ENCODE results near the gene ETFB.

Gene ETFB

DNA sequence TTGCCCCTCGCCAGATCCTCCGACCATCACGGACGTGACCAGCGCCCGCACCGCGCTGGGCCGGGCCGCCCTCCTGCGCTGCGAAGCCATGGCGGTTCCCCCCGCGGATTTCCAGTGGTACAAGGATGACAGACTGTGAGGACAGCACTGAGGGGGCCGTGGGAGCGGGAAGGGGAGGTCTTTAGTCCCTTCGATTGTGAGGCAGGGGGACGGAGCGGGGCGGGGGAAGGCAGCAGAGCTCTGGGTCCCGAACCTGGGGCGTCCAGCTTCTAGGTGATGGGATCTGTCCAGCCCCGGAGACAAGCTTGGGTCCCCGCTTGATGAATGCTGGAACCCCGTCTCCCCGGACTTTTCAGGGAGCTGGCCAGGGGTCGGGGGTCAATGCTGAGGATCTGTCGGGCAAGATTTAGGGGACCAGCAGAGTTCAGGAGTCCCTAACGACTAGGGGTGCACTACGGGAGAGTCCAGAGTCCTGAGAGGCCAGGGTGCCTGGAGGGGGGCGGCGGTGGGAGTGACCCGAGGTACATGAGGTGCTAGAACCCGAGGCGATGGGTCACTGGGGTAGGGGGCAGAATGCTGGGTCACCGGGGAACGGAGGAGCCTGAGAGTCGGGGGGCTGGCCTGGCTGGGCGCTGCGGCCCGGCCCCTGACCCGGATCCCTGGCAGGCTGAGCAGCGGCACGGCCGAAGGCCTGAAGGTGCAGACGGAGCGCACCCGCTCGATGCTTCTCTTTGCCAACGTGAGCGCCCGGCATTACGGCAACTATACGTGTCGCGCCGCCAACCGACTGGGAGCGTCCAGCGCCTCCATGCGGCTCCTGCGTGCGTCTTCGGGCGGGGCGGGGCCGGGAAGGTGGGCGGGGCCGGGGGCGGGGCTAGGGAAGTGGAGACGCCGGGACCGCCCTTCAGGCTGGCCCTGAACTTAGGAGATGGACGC, 38.9 kb downstream of the ETFB start:
- DNase-seq = peak in 4 of 5 experiments; percentile 24 to 90 (median 40)

DNA sequence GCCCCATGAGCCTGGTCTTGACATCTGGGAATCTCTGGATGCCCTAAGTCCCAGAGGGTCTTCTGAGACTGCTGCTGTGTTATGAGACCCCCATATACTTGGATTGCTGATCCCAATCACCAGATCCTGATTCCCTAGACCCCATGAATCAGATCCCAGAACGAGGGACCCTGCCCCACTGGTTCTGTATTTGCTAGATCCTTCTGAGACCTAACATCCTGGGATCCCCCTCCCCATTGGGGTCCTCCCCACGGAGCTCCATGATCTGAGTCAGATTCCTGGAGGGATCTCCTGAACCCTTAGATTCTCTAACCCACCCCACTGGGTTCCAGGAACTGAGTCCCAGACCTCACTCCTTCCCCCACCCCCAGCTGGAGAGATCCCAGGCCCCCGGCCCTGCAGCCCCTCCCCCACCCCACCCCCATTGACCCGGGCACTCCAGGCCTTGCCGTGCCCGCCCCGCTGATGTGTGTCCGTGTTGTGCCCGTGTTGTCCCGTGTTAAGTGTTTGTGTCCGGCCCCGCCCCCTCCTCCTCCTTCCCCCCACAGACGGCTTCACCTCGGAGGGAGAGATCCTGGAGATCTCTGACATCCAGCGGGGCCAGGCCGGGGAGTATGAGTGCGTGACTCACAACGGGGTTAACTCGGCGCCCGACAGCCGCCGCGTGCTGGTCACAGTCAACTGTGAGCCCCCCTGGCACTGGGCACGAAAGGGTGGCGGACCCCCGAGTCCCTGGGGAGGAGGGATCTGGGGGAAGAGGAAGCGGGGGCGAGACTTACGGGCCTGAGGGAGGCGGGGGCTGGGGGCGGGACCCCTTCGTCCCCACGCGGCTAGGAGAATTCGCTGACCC, 39.7 kb downstream of the ETFB start:
- no peak for DNase-seq

DNA sequence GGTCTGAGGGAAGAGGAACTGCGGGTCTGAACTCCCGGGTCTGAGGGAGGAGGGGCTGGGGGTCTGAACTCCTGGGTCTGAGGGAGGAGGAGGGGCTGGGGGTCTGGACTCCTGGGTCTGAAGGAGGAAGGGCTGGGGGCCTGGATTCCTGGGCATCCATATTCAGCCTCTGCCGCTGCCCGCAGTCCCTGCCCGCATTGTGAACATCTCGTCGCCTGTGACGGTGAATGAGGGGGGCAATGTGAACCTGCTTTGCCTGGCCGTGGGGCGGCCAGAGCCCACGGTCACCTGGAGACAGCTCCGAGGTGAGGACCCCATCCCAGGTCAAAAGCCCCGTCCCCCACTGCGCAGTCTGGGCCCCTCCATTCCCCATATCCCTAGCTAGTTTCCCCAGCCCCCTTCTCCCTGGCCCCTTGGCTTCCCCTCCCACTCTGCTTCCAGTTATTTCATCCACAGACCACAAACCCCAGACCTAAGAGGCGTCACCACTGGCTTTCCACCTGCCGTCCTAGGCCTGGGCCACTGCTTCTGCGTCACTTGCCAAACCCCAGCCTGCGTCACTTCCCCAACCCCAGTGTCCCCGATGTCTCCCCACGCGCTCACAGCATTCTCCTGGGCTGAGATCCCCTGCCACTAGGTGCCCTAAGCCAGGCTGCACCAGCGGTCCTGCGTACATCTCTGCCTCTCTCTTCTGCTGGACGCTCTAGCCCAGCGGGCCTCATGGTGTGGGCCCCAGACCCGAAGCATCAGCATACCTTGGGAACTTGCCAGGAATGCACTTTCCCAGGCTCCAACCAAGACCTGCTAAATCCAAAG, 40.8 kb downstream of the ETFB start:
- DNase-seq = peak in 1 of 5 experiments; percentile 82

DNA sequence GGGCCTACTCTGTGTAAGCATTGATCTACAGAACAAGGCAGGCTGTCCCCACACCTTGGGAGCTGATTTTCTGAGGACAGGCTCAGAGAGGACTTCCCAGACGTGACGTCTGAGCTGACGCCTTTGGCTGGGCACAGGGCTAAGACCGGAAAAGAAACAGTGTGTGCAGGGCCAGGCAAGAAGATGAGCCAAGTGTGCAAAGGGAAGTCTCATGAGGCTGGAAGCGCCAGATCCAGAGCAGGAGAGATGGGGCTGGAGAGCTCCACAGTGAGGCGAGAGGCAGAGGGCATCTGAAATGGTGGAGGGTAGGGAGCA, 42.1 kb downstream of the ETFB start:
- DNase-seq = no peak

DNA sequence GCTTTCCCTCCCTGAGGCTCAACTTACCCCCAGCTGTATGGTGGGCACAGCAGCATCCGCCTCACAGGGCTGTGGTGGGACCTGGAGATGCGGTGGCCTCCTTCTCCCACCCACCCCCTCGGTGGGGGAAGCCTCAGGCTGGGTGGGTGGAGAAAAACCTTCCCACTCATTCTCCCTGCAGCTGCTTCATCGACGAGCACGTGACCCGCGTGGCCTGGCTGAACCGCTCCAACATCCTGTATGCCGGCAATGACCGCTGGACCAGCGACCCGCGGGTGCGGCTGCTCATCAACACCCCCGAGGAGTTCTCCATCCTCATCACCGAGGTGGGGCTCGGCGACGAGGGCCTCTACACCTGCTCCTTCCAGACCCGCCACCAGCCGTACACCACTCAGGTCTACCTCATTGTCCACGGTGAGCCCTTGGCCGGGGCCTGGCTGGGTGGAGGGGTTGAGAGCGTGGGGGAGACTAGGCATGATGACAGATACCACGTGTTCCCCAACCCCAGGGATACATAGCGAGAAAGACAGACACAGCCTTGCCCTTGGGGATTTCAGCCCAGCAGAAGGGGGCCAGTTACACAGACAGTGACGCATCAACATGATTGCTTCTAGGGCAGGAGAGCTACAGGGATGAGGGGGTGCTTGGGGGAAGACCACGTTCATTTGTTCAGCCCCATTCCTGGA, 42.6 kb downstream of the ETFB start:
- DNase-seq = no peak

DNA sequence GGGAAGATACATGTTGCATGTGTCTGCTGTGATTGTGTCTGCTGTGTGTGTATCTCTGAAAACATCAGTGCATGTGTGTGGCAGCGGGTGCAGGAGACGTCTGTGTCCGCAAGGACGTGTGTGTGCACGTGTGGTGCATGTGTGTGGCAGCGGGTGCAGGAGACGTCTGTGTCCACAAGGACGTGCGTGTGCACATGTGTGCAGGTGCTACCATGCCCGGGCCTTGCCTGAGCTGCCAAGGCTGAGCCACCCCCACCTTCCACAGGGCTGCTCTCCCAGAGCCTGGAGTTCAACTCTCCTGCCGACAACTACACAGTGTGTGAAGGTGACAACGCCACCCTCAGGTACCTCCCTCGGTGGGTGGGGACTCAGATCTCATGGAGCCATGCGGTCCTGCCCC, 44.4 kb downstream of the ETFB start:
- DNase-seq = no peak

DNA sequence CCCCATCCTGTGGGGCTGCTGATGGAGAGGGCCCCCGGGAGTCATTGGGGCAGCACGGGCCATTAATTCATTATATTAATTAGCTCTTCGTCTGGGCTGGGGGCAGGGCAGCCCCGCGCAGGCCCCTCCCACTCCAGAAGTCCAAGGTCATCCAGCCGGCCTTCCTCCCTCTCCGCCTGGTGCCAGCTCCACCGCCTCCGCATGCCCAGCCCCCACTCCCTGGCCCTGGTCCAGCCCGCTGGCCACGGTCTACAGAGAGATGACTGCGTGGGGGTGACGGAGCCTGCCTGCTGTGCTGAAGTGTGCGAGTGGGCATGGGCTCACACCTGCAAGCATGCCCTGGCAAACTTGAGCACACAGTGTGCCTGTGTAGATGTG, 45.9 kb downstream of the ETFB start:
- DNase-seq = no peak

DNA sequence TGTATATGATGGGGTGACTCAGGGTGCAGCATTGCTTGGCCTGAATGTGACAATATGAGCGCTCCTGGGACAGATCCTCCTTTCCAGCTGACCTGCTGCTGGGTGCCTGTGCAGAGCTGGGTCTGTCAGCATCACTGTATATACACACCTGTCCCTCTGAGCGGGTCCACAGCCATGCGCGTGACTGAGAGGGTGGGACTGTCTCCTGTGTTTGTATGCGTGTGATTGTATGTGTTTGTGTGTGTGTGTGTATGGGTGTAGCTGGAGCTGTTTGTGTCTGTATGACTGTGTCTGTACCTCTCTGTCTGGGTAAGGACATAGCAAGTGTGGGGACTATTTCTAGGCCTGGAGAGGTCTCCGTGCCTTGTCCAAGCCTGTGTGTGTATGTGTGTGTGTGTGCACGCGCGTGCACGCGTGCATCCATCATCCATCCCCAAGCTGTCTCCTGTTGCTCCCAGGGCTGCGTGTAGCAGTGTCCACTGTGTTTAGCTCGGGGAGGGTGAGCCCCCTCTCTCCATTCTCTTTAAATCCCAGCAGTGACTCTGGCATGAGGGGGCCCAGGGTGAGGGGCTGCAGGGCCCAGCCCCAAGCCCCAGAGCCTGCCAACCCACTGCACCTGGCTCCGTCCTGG, 46.4 kb downstream of the ETFB start:
- no peak for DNase-seq

DNA sequence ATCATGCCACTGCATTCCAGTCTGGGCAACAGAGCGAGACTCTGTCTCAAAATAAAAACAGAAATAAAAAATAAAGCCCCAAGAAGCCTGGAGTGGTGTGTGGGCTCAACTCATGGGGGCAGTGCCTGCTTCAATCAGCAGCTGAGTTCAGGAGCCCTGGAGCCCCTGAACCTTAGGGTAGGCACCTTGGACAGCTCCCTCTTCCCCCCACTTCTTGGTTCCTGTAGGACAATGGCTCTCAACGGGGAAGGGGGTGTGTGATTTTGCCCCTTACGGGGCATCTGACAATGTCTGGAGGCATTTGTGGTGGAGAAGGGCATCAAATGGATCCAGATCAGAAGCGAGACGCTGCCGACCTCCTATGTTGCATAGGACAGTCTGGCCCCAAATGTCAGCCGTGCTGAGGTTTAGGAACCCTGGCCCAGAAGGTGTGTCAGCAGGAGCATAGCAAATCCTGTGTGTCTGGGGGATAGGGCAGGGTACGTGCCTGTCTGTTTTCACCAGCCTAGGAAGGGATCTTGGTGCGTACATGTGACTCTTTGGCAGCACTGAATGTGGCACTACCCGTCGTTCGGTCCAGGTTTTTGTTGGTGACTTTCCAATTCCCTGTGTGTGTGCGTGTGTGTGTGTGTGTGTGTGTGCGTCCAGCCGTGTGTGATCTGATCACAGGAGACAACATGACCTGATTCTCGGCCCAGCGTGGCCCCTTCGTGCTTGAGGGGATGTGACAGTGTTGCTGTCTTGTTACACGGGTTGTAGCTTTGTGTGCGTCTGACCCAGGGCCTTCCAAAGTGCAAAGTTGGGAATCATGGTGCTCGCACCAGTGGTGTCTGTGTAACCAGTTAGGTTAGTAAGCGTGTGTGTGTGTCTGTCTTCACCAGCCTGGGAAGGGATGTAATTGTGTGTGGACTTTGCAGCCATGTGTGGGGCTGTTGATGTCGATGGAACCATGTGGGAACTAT, 47.2 kb downstream of the ETFB start:
- no peak for DNase-seq

DNA sequence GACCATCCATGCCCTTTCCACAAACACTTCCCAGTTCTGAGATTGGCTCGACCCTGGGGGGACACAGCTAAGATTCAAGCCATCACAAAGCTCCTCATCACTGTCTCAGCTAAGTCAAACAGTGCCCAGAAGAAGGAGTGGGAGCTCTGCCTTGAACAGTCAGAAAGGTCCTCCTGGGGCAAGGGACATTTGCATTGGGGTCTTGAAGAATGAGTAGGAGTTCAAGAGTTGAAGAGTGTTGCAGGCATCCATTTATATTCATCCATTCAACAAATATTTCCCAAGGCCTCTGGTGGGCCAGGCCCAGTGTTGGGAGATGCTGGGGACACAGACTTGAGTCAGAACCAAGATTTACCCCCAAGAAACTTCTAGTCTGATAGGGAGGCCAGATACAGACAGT, 48.2 kb downstream of the ETFB start:
- DNase-seq = no peak

DNA sequence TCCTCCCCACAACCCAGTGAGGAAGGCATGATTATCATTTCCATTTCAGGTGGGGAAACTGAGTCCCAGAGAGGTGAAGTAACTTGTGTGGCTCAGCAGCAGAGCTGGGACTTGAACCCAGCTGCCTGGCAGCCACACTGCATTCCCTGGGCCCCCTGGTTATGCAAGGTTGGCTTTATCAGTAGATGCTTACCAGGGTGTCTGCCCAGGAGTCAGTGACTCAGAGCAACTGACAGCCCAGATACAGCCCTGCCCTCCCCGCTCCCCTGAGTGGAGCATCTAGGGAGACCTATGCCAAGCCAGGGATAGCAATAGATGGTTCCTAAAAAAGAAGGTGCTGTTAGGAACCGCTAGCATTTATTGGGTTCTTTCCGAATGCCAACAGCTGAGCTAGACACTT, 48.8 kb downstream of the ETFB start:
- no peak for DNase-seq

DNA sequence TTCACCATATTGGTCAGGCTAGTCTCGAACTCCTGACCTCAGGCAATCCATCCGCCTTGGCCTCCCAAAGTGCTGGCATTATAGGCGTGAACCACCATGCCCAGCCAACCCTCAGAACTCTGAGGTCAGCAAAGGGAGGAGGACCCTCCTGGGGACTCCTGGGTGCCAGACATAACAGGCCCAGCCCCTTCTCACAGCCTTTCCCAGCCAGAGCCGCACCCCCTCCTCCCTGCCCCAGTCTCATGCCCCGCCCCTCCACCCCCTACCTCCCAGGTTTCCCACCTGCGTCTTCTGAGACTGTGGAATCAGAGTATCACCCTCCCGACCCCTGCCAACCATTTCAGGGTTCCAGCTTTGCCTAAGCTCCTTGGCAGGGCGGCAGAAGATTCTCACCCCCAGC, 49.5 kb downstream of the ETFB start:
- no peak for DNase-seq

DNA sequence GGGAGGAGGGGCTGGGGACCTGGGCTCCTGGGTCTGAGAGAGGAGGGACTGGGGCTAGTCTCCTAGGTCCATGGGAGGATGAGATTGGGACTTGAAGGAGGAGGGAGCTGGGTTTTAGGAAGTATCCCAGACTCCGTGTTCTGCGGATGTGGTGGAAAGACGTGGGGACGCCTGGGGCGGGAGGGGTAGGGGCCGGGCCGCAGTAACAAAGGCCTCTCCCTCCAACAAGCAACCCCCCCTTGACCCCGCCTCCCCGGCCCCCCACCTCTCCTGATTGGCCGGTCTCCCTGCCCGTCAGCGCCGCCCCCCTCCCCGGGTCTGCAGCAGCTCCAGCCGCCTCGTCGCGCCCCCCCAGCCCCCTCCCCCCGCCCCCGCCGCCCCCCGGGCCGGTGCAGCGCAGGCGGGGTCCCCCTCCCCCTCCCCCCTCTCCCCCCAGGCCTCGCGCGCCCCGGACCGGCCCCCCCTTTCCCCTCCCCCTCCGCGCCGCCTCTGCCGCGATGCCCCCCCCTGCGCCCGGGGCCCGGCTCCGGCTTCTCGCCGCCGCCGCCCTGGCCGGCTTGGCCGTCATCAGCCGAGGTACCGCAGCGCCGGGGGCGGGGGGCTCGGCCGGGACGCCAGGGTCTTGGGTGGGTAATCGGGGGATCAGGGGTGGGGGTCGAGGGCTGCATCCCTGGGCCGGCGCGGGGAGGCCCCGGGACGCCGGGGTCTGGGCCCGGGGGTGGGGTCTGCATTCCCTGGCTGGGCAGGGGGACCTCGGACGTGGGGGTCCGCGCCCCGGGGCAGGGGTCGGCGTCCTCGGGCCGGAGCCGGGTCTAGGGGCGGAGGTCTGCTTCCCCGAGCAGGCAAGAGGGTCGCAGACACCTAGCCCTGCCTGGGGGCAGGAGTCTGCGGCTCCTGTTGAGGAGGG, 54.6 kb downstream of the ETFB start, which contains the start of gene IGLON5:
IGLON5 (plus strand) TSS at position 294 of the 907 bp plus-strand sequence; CDS start at position 498, 204 bp downstream.
- peak in 1 of 5 experiments; percentile 20 for DNase-seq

DNA sequence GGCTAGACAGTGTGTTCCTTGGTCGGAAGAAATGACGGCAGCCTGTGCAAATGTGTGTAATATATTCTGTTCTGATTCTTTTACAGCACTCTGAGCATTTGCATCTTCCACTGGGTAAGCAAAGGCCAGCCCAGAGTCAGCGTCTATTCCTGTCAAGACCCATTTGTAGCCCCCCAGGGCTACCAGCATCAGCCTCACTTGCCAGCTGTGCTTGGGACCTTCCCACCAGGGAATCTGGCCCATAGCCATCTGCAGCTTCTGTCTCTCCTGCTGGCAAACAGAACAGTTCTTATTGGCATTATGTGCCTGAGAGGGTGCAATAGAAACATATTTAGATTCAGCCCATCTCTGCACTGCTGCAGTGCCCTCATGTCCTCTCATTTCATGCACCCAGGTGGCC, 60.7 kb downstream of the ETFB start:
- DNase-seq = no peak

DNA sequence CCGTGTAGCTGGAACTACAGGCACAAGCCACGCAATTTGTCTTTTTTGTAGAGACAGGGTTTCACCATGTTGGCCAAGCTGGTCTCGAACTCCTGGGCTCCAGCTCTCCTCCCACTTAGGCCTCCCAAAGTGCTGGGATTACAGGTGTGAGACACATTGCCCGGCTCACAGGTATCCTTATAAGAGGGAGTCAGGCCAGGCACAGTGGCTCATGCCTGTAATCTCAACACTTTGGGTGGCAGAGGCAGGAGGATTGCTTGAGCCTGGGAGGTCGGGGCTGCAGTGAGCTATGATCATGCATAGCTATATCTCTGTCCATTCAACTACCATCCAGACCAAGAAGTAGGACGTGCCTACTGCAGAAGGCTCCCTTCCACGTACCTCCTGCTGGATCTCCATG, 64.9 kb downstream of the ETFB start:
- no peak for DNase-seq

DNA sequence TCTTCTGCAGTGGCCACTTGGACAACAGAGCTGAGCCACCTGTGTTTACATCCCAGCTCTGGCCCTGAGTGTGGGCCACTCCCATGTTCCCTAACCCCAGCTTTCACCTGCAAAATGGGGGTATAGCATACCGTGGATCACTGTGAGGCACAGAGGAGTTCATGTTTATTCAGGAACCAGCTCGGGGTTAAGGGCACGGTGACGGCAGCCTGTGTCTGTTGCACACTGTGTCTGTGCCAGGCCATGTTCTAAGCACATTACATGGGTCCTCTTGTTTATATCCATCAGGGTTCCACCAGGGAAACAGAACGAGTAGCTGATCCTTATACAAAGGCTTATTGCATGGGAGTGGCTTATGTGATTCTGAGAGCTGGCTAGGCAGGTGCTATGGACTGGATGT, 68.8 kb downstream of the ETFB start:
- DNase-seq = no peak

DNA sequence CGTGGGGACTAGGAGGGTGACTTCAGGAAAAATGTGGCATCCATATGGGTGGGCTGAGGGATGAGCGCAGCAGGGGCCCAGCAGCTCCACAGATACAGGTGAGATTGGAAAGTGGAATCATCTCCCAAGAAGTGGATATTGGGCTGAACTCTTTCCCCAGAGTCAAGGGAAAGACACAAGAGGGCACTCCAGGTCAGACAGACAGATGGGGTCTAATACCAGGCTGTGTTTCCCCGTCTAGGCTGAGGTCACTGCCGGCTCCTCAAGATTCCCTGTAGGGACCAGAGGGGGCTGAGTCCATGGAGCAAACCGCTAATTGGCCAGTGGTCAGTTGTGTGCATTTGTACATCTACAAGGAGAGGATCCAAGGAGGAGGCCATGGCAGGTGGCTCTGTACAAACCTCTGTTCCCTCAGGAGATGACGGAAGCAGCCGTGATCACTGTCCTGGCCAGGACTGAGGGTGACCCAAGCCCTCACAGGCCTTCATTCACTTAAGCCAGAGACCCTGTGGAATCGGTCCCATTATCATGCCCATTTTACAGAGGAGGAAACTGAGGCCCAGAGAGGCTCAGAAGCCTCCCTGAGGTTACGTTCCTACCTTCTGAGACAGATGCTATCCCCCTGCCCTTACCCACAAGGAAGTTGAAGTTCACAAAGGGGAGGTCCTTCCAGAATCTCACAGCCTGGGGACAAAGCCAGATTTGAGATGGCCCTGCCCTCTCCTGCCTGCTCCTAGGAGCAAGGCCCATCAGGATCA, 69.7 kb downstream of the ETFB start:
- DNase-seq = no peak

DNA sequence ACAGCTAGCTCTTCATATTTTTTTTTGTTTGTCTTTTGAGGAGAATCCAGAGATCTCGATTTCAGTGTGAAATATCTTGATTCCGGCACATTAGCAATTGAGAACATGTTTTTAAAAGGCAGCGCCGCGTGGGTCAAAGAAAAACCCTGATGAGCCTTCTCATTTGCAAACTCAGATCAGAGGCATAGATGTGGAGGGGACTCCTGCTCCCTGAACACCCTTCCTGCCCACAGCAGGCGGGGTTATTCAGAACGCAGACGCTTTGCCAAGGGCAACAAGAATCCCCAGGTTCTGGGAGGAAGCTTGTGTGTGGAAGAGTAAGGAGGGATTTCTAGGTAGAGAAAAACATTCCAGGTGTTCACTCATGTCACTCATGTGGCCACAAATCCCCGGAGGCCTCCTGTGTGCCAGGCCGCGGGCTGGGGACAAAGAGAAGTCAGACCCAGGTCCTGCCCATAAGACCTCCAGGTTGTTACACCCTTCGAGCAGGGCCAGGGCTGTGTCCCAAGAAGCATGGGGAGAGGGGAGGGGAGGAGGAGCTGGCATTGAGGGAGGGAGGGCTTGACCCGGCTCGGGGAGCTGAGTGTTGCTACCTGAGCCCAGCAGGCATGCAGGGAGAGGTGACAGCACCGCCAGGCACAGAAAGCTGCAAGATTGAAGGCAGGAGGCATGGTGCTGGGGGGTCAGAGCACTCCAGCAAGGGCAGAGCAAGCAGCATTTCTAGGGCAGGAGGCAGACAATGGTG, 70.6 kb downstream of the ETFB start:
- no peak for DNase-seq

All from T-helper 2 cell (primary cell).